Neuron (in vitro differentiated cells): Measurements from ENCODE around the gene MYL9.

ENCODE experiments used
- H2AFZ ChIP-seq: one replicate; pipeline ENCODE4 v1.6.1; 2013; ENCODE audit warnings: low read depth, mild to moderate bottlenecking, inconsistent platforms, low read length, moderate library complexity
- H3K27me3 ChIP-seq: one replicate; pipeline ENCODE4 v1.6.1; 2013; ENCODE audit warnings: low read length; ENCODE audit not compliant: insufficient read depth
- H3K36me3 ChIP-seq: one replicate; pipeline ENCODE4 v1.6.1; 2013; ENCODE audit warnings: low read length; ENCODE audit not compliant: insufficient read depth
- H3K4me1 ChIP-seq: one replicate; pipeline ENCODE4 v1.6.1; 2013; ENCODE audit warnings: low read length; ENCODE audit not compliant: insufficient read depth
- H3K4me3 ChIP-seq: 2 replicates; pipeline ENCODE4 v1.5.1; 2013; ENCODE audit warnings: mild to moderate bottlenecking, low read length, moderate library complexity
- H3K9me3 ChIP-seq: one replicate; pipeline ENCODE4 v1.6.1; 2013; ENCODE audit warnings: low read length

MYL9 gene

DNA sequence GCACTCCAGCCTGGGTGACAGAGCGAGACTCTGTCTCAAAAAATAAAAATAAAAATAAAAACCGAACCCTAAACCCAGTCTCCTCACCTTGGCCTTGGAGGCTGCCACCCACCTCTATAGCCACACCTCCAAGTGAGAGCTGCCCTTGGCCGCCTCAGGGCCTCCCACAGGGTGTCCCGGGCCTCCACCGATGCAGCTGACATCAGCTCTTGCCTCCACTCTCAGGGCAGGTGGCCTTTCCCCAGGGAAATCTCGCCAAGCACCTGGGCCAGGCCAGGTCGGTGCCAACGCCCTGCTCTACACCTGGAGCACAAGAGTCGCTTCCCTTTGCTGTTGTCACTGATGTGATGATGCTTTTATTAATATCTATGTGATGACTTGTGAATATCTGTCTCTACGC, 8.9 kb upstream of the MYL9 start:
- no peaks in the 10 kb centered on the region for H3K27me3 ChIP-seq

GRCh38 chr20:36532822-36533221, 8.5 kb upstream of the MYL9 start:
- peaks cover 13% of the 10 kb centered on the region for H3K36me3 ChIP-seq
- no peaks in the 10 kb centered on the region for H3K4me1 ChIP-seq
- no peaks in the 10 kb centered on the region for H3K9me3 ChIP-seq
- no peaks in the 10 kb centered on the region for H3K27me3 ChIP-seq
- H3K4me3 ChIP-seq = no peak overlapping the region
- H2AFZ ChIP-seq = no peak overlapping the region

More for the DNA sequence above, 8.9 kb upstream of the MYL9 start:
- H3K4me1 ChIP-seq = no peaks in the 10 kb centered on the region
- no peak overlapping the region for H3K4me3 ChIP-seq
- no peak overlapping the region for H2AFZ ChIP-seq
- no peaks in the 10 kb centered on the region for H3K9me3 ChIP-seq
- H3K36me3 ChIP-seq = peaks cover 17% of the 10 kb centered on the region

- Histone ChIP-seq H3K27me3 (no peaks in the 10 kb centered on the region), H3K4me1 (peaks cover 4% of the 10 kb centered on the region), H3K4me3 (no peak overlapping the region), H2AFZ (no peak overlapping the region), H3K9me3 (no peaks in the 10 kb centered on the region), H3K36me3 (no peaks in the 10 kb centered on the region)
Measured at GRCh38 chr20:36538026-36538722, 3.1 kb upstream of the MYL9 start.

- Histone ChIP-seq H2AFZ (no peak overlapping the region), H3K9me3 (no peaks in the 10 kb centered on the region), H3K27me3 (no peaks in the 10 kb centered on the region), H3K4me1 (peaks cover 4% of the 10 kb centered on the region), H3K4me3 (no peak overlapping the region), H3K36me3 (no peaks in the 10 kb centered on the region)
Measured at GRCh38 chr20:36540551-36541211, 638 bp upstream of the MYL9 start.

DNA sequence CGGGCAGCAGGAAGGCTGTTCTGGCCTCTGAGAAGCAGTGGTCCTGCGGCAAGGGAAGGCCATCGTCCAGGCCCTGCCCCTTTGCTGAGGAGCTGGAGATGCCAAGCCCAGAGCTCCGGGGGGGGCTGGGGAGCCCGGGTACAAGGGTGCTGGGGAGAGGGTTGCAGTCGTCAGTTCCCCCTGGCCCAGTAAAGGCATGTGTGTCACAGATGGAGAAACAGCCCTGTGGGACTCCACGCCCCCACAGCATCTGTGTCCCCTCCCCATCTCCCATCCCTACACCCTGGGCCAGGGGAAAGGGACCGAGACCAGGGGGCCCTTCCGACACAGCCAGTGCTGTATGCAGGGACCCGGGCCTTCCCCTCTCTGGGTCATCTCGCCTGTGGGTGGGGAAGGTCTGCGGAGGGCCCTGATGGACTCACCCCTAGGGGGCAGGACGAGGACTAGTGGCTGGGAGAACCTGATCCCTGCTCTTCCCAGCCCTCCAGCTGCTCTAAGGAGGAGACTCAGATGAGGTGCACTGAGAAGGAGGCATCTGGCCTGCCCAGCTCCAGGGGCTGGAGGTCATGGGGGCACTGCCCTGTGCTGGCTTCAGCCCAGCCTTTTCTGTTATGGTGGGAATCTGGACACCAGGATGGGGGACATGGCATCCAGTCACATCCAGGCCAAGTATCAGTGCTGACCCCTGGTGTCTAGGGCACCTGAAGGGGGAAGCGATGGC, 609 bp downstream of the MYL9 start:
- no peak overlapping the region for H3K4me3 ChIP-seq
- H3K9me3 ChIP-seq = no peaks in the 10 kb centered on the region
- H2AFZ ChIP-seq = no peak overlapping the region
- H3K27me3 ChIP-seq = no peaks in the 10 kb centered on the region
- H3K36me3 ChIP-seq = no peaks in the 10 kb centered on the region
- H3K4me1 ChIP-seq = peaks cover 4% of the 10 kb centered on the region

DNA sequence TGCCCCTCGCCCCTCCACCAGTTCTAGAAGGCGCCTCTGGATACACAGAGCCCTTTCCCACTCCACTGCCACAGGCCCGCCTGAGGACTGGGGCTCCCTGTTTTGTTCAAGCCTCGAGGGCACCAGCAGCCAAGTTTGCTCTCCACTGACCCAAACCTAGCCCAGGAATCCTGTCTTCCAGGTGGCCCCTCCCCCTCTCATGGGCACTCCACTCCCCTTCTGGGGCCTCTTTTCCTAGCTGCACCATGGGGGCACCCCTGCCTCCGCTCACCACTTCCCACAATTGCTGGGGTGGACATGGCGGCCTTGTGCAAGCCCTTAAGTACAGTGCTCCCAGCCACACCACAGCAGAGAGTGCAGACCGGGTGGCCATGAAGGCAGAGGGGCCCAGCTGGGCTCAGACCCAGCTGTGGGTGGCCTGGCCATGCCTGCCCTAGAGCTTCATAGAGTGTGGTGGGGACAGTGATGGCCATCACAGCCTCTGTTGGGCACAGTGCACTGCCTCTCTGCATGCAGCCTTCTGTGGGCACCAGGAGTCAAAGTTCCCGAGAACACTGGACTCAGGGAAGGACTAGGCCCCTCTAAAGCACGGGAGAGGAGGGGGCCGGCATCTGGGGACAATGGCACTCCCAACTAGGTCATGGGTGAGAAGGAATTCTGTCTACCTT, 1.3 kb downstream of the MYL9 start:
- no peaks in the 10 kb centered on the region for H3K36me3 ChIP-seq
- peaks cover 4% of the 10 kb centered on the region for H3K4me1 ChIP-seq
- H2AFZ ChIP-seq = no peak overlapping the region
- H3K9me3 ChIP-seq = no peaks in the 10 kb centered on the region
- no peaks in the 10 kb centered on the region for H3K27me3 ChIP-seq
- H3K4me3 ChIP-seq = no peak overlapping the region

- no peaks in the 10 kb centered on the region for H3K27me3 ChIP-seq
- H2AFZ ChIP-seq = no peak overlapping the region
- no peaks in the 10 kb centered on the region for H3K36me3 ChIP-seq
- H3K9me3 ChIP-seq = no peaks in the 10 kb centered on the region
- peaks cover 4% of the 10 kb centered on the region for H3K4me1 ChIP-seq
- H3K4me3 ChIP-seq = no peak overlapping the region
Measured at GRCh38 chr20:36543184-36544133, 2.1 kb downstream of the MYL9 start.

- H3K27me3 ChIP-seq = no peaks in the 10 kb centered on the region
- H2AFZ ChIP-seq = no peak overlapping the region
- H3K4me3 ChIP-seq = no peak overlapping the region
- H3K36me3 ChIP-seq = no peaks in the 10 kb centered on the region
- peaks cover 4% of the 10 kb centered on the region for H3K4me1 ChIP-seq
- H3K9me3 ChIP-seq = no peaks in the 10 kb centered on the region
Measured at GRCh38 chr20:36544134-36545018, 3.1 kb downstream of the MYL9 start.

DNA sequence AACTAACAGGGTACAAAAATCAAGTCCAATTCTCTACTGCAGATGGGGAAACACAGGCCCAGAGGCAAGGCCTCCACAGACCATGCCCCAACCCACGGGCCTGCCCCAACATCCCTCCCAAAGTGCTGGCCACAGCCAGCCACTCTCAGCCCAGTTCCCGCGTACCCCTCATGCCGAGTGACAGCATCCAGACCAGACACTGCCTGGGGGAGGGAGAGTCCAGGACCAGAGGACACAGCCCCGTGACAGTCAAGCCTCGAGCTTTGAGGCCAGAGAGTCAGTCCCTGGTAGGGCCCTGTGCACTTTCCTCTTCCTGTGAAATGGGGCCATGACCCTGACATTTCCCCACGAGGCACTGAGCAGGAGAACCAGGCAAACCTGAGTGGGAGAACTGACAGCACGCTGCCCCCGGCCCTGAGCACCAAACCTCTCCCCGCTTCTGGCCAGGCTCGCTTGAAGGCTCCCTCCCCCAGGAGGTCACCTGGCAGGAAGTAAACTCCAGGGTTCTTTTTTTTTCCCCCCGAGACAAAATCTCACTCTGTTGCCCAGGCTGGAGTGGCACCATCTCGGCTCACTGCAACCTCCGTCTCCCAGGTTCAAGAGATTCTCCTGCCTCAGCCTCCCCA, 4.9 kb downstream of the MYL9 start:
- H3K36me3 ChIP-seq = no peaks in the 10 kb centered on the region
- H3K4me3 ChIP-seq = no peak overlapping the region
- H3K27me3 ChIP-seq = no peaks in the 10 kb centered on the region
- H3K4me1 ChIP-seq = peaks cover 4% of the 10 kb centered on the region
- H3K9me3 ChIP-seq = no peaks in the 10 kb centered on the region
- H2AFZ ChIP-seq = no peak overlapping the region

DNA sequence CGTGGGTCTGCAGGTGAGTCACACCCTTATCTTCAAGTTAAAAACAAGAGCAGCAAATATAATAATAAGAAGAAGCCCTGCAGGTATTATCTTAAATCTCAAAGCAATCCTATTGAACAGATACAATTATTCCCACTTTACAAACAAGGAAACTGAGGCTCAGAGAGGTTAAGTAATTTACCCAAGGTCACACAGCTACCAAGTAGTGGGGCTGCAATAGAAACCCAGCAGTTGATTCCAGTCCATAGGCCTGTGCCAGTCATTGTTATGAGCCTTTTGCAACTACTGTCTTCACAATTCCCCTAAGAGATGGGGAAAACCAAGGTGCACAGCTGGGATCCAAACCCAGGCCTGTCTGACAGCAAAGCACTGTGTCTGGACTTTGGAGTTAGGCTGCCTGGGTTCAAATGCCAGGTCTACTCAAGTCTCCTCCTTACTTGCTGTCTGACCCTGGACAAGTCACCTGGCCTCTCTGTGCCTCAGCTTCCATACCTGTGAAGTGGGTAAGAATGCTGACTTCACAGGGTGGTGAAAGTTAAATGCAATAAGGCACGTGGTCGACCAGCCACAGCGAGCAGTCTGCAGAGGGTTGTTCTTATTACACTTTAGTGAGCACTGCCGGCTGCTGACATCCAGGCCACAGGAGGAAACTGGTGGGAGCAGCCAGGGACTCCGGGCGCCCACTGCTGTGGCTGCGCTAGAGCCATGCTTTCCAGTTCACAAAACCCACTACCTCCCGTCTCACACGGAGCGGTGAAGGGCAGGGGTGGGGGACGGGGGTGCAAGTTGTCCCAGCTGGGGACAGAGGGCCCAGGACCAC, 6.1 kb downstream of the MYL9 start:
- Histone ChIP-seq H3K36me3 (no peaks in the 10 kb centered on the region), H3K4me3 (no peak overlapping the region), H3K27me3 (no peaks in the 10 kb centered on the region), H2AFZ (no peak overlapping the region), H3K9me3 (no peaks in the 10 kb centered on the region), H3K4me1 (peaks cover 4% of the 10 kb centered on the region)

DNA sequence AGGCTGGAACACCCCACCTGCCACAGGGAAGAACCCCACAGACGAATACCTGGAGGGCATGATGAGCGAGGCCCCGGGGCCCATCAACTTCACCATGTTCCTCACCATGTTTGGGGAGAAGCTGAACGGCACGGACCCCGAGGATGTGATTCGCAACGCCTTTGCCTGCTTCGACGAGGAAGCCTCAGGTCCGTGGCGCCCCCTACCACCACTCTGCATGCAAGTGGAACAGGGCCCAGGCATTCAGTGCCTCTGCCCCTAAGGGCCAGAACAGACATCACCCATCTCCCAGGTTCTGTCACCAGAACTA, 6.6 kb downstream of the MYL9 start:
- Histone ChIP-seq H3K27me3 (no peaks in the 10 kb centered on the region), H3K36me3 (no peaks in the 10 kb centered on the region), H3K9me3 (no peaks in the 10 kb centered on the region), H3K4me1 (no peaks in the 10 kb centered on the region), H3K4me3 (no peak overlapping the region), H2AFZ (no peak overlapping the region)
